Effector memory CD4-positive, alpha-beta T cell (primary cell): ENCODE data around the gene PIGM.

Source experiments
- DNase-seq, 3 donors: peaks; one replicate each; pipeline ENCODE4 v3.0.0-alpha.2; 2020
- H3K27ac ChIP-seq: 2 replicates; pipeline ENCODE4 v1.7.0; 2013; ENCODE audit warnings: mild to moderate bottlenecking, low read length, moderate library complexity; ENCODE audit not compliant: insufficient read depth, poor library complexity, severe bottlenecking
- H3K27me3 ChIP-seq: replicated peaks from 2 replicates; pipeline ENCODE4 v1.7.0; 2013; ENCODE audit warnings: mild to moderate bottlenecking, low read length; ENCODE audit not compliant: insufficient read depth, control insufficient read depth, poor library complexity, severe bottlenecking
- H3K36me3 ChIP-seq: 2 replicates; pipeline ENCODE4 v1.7.0; 2013; ENCODE audit warnings: mild to moderate bottlenecking, low read length, moderate library complexity; ENCODE audit not compliant: control insufficient read depth, insufficient read depth
- H3K4me1 ChIP-seq: 2 replicates; pipeline ENCODE4 v1.7.0; 2013; ENCODE audit warnings: low read length, mild to moderate bottlenecking; ENCODE audit not compliant: control insufficient read depth, insufficient read depth, poor library complexity, severe bottlenecking
- H3K4me3 ChIP-seq: 2 replicates; pipeline ENCODE4 v1.7.0; 2013; ENCODE audit warnings: low read length, low read depth, mild to moderate bottlenecking; ENCODE audit not compliant: insufficient read depth, poor library complexity, severe bottlenecking
- H3K9me3 ChIP-seq: 2 replicates; pipeline ENCODE4 v1.7.0; 2013; ENCODE audit warnings: mild to moderate bottlenecking, low read length, moderate library complexity; ENCODE audit not compliant: control insufficient read depth

The PIGM gene

DNA sequence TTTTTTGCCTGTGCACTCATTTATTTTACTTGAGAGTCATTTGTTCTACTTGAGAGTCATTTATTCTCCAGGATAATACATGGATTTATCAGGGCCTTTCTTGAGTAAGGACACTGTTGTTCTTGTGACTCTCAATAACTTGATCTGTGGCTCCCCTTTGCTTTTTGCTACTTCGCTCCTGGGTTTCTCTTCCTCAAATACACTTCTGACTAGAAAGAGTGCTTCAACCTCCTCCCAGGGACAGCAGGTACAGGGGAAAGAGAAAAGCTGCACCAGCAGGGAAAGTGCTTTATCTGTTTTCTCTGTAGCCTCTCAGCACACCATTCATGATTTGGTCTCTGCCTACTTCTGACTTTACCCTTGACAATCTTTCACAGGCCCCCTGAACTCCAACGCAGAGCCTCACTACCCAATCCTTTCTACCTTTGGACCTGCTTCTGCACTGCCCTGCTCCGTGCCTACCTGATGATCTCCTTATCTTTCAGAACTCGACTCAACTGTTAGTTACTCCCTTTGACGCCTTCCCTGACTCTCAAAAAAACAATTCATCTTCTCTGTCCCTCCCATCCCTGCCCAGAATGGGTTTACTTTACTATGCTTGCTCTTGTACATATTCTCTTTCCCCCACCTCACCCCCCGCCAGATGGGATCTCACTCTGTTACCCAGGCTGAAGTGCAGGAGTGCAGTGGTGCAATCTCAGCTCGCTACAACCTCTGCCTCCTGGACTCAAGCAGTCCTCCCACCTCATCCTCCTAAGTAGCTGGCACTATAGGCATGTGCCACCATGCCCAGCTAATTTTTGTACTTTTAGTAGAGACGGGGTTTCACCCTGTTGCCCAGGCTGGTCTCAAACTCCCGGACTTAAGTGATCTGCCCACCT lies 15.6 kb upstream of the PIGM start:
- H3K4me3 ChIP-seq: no peak overlapping the region
- H3K9me3 ChIP-seq: no peaks in the 10 kb centered on the region
- DNase-seq: no peak
- H3K36me3 ChIP-seq: no peaks in the 10 kb centered on the region
- no peak overlapping the region for H3K27ac ChIP-seq
- H3K27me3 ChIP-seq: no peaks in the 10 kb centered on the region
- H3K4me1 ChIP-seq: no peaks in the 10 kb centered on the region

DNA sequence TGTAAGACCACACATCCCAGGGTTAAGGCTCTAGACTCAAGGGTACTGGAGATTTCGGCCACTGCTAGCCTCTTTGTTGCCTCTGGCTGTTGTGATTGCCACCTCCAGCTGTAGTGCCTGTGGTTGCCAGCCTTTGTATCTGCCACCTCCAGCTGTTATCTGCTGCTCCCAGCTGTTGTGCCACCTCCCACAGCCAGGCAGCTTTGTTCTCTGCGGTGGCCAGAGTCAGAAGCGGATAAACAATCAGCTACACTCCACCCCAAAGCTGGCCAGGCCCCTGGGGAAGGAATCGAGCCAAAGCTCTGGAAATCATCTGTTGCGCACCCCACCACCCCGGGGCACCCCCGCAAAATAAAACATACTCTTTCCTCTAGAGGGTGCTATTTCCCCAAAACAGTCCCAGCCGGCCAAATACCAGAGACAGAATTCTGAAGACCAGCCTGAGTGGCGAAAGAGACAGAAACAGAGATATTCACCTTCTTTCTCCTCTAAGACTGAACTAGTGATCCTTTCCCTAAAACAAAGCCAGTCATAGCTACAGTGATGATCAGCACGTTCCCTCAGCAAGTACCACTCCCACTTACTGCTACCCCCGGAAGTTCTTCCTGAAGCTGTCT lies 14.8 kb upstream of the PIGM start:
- no peaks in the 10 kb centered on the region for H3K9me3 ChIP-seq
- DNase-seq: no peak
- H3K27me3 ChIP-seq: no peaks in the 10 kb centered on the region
- H3K4me3 ChIP-seq: peak overlapping the region; percentile 5
- H3K36me3 ChIP-seq: no peaks in the 10 kb centered on the region
- no peaks in the 10 kb centered on the region for H3K4me1 ChIP-seq
- H3K27ac ChIP-seq: no peak overlapping the region

DNA sequence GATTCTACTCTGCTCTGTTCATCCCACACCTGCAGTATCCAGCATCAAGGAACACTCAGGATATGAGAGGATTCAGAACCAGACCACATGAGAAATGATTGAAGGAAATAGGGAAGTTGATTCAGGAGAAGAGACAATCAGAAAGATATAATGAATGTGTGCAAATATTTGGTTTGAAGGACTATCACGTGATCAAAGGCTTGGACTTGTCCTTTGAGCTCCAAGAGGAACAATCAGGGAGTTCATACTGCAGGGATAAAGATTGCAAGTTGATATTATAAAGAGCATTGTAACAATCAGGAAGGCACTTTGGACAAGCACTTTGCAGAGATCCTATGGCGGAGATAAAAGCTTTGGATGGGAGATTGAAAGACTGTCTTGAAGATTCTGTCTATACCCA lies 13.9 kb upstream of the PIGM start:
- Histone ChIP-seq H3K27ac (no peak overlapping the region), H3K9me3 (no peaks in the 10 kb centered on the region), H3K36me3 (no peaks in the 10 kb centered on the region), H3K27me3 (no peaks in the 10 kb centered on the region), H3K4me1 (no peaks in the 10 kb centered on the region), H3K4me3 (no peak overlapping the region)
- DNase-seq: no peak

DNA sequence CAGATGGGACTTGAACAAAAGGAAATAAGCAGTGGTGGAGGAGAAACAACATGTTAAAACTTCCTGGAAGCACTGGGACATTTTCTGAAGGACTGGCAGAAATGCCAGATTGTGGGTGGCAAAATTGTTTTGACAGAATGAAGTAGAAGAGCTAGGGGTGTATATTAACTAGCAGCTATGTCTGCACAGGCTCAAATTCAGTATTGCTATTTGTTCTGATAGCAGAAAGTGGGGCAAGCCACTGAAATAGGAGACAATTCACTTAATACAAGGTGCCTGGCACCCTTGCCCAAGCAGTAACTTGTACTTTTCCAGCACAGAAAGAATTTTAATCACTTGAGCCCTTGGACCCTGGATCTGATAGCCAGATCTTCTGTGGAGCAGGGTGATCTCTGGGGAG lies 11.8 kb upstream of the PIGM start:
- H3K27ac ChIP-seq: no peak overlapping the region
- H3K36me3 ChIP-seq: no peaks in the 10 kb centered on the region
- no peaks in the 10 kb centered on the region for H3K4me1 ChIP-seq
- no peak overlapping the region for H3K4me3 ChIP-seq
- no peak for DNase-seq
- no peaks in the 10 kb centered on the region for H3K9me3 ChIP-seq
- no peaks in the 10 kb centered on the region for H3K27me3 ChIP-seq

DNA sequence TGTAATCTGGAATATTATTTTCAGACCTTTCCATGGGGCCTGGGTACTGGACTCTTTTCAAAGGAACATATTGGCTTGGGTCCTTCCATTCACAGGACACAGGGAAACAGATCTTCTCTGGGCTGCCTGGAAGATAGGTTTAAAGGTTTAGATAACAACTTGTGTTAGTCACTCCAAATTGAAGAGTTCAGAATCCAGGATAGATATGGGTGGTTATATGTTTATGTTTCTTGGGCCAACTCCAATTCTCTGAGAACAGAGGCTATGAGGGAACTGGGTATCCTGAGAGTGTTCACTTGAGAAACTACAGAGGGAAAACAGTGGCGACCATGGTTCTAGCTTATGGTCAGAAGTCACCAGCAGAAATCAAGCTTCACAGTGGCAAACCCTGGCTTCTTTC lies 8.7 kb upstream of the PIGM start:
- Histone ChIP-seq H3K4me3 (no peak overlapping the region), H3K27ac (no peak overlapping the region), H3K36me3 (no peaks in the 10 kb centered on the region), H3K4me1 (no peaks in the 10 kb centered on the region), H3K9me3 (no peaks in the 10 kb centered on the region), H3K27me3 (no peaks in the 10 kb centered on the region)
- DNase-seq: no peak

DNA sequence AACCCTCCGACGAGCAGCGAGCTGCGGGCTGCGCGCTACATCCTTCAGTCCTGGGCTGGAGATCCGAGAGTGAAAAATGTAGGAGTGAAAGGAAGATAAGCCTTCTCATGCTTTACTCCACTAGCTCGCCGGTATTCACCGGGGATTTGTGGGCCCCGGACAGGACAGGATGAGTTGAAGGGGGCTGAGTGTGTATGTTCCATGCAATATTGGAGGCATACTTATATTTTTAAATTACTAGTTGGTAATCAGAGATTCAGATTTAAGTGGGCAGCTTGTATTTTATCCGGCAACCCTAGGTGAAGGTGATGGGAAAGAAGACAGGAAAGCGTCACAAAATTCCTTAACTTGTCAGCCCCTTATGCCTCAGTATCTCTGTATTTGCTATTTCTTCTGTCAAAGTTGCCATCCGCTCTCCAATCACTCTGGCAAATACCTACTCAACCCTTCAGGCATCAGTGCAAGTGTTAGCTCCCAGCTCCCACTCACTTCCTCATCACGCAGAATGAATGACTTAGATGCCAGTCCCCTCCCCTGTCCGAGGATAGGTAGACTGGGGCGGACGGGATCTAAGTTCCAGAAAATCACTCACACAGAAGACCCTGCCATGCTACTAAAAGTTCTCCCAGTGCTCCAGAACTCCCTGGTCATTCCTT lies 503 bp upstream of the PIGM start:
- H3K27ac ChIP-seq: peak overlapping the region; percentile 64
- H3K36me3 ChIP-seq: no peaks in the 10 kb centered on the region
- peaks cover 21% of the 10 kb centered on the region for H3K4me1 ChIP-seq
- H3K27me3 ChIP-seq: no peaks in the 10 kb centered on the region
- no peak for DNase-seq
- H3K4me3 ChIP-seq: peak overlapping the region; percentile 56
- no peaks in the 10 kb centered on the region for H3K9me3 ChIP-seq

DNA sequence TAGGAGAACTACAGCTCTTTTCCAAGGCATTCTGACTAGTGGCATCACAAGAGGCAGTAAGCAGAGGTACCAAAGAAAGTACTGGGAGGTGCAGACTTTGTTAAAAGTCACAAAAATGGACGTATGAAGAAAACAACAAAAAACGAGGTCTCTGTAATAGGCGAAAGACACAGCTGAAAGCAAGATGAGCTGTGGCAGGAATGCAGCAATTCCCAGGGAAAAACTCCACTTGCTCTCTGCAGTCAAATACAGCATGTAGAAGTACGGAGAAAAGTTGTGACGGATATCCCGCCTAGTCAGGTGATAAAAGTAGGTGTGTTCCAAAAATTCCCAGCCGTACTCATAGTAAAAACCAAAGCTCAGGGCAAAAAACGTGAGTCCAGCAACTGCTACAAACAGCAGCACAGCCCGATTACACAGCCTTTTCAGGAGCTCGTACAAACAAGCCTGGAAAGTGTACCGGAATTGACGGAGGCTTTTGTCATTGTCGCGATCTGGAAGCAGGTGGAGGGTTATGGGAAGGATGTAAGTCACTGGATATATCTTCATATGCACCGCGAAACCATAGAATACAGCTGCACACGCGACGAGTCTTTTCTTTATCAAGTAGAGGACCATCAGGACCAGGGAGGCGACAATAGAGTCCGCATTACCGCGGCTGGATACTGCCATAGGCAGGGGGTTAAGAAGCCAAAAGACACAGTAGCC lies 979 bp downstream of the PIGM start:
- peak overlapping the region; percentile 56 for H3K4me3 ChIP-seq
- peak overlapping the region; percentile 51 for H3K27ac ChIP-seq
- DNase-seq: no peak
- no peaks in the 10 kb centered on the region for H3K36me3 ChIP-seq
- peaks cover 21% of the 10 kb centered on the region for H3K4me1 ChIP-seq
- H3K27me3 ChIP-seq: no peaks in the 10 kb centered on the region
- no peaks in the 10 kb centered on the region for H3K9me3 ChIP-seq

DNA sequence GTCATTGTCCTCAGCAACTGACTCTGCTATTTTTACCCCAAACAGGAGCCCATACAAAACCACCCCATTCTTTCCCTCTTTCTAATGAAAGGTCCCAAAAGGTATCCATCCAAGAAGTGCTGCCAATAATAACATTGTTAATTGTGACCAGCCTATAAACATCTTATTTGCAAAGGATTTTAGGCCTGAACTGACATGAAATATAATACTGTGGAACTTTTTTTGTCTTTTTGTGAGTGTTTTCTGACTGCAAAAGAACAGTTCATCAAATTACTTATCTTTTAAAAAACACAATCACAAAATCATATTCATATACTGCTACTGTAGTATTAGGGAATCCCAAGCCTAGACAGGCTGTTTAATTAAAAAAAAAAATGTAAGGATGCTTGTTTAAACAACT lies 3.4 kb downstream of the PIGM start:
- Histone ChIP-seq H3K4me3 (no peak overlapping the region), H3K9me3 (no peaks in the 10 kb centered on the region), H3K27me3 (no peaks in the 10 kb centered on the region), H3K27ac (no peak overlapping the region), H3K4me1 (peaks cover 21% of the 10 kb centered on the region), H3K36me3 (no peaks in the 10 kb centered on the region)
- DNase-seq: no peak

DNA sequence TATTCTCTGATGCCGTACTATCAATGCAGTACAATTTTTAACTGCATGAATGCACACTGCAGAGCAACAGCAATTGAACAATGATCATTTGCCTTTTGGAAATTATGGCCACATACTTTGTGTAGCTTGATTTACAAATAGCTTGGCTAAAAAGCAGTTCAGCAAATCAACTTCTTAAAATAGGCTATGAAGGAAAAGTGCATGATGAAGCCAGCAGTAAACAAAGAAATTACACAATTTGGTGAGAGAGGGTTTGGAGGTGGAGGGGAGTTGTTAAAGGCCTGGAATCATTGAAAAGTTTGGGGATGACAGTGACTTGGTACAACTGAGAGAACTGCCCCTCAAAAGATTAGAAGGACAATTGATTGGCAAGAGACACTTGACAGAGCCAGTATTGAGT lies 6.5 kb downstream of the PIGM start:
- no peak for DNase-seq
- Histone ChIP-seq H3K4me3 (no peak overlapping the region), H3K36me3 (no peaks in the 10 kb centered on the region), H3K27me3 (no peaks in the 10 kb centered on the region), H3K9me3 (no peaks in the 10 kb centered on the region), H3K27ac (no peak overlapping the region), H3K4me1 (peaks cover 2% of the 10 kb centered on the region)
